GM21515 (cell line): ENCODE measurements around the gene OR11G2.
"Not testable (repeated sequence)": the region's sequence is repeated elsewhere in the genome, so short reads cannot be mapped to it uniquely, and the experiment has no call there.

Experiments used
- ATAC-seq: cut with Tn5 transposase; IDR thresholded peaks from one replicate; pipeline ENCODE4 v1.9.1; 2021; ENCODE audit not compliant: unreplicated experiment

The OR11G2 gene

GRCh38 chr14:20219033-20219432, 28.3 kb downstream of the OR11G2 start:
- ATAC-seq = no peak

GRCh38 chr14:20223410-20223809, 32.7 kb downstream of the OR11G2 start, which contains the start of gene OR11H6:
Gene OR11H6, plus strand, starts transcription at chr14:20223710. Its CDS starts 0 bp downstream, at chr14:20223710.
- ATAC-seq = no peak

- no peak for ATAC-seq
These were observed 38.0 kb downstream of the OR11G2 start, which contains the start of gene OR11H7 for GRCh38 chr14:20228681-20229080. Gene OR11H7, plus strand, starts transcription at chr14:20228981.

GRCh38 chr14:20235415-20235814, 44.7 kb downstream of the OR11G2 start:
- ATAC-seq = not testable (repeated sequence)

- no peak for ATAC-seq
These were observed 57.0 kb downstream of the OR11G2 start for GRCh38 chr14:20247646-20248246.
